ENCODE results near the gene PAX5.

- TF ChIP-seq POLR2AphosphoS5 (IDR thresholded peaks at IDR 0.05; ENCODE audit: low read depth, low read length) = no peak
- TF ChIP-seq TAF1 (IDR thresholded peaks at IDR 0.05; ENCODE audit: low read depth, low read length) = no peak
- TF ChIP-seq POLR2A (IDR thresholded peaks at IDR 0.05; ENCODE audit: low read depth, low read length) = no peak
- TF ChIP-seq SPI1 (IDR thresholded peaks at IDR 0.05; ENCODE audit: low read depth, low read length) = no peak
Measured at GRCh38 chr9:36816371-36816770, 217.7 kb downstream of the PAX5 start.
